ENCODE results near the gene PRKAR2B.

- TF ChIP-seq CTCF (conservative IDR thresholded peaks at IDR 0.05; ENCODE audit: low read depth, low read length) (0 out of 2 replicates have a peak, but pooled peaks have one; percentile 14), POLR2A (IDR thresholded peaks at IDR 0.05; ENCODE audit: low read depth, low read length) (no peak), RAD21 (IDR thresholded peaks at IDR 0.05; ENCODE audit: low read length) (no peak), MXI1 (IDR thresholded peaks at IDR 0.05; ENCODE audit: borderline replicate concordance, low read depth, low read length) (peak; percentile 42; the same call in 1 of the 2 replicates), CHD1 (IDR thresholded peaks at IDR 0.05; ENCODE audit: low read depth, low read length) (no peak), BHLHE40 (IDR thresholded peaks at IDR 0.05; ENCODE audit: low read depth, low read length) (peak; percentile 14; the same call in 1 of the 2 replicates), ELK1 (IDR thresholded peaks at IDR 0.05; ENCODE audit: borderline replicate concordance, low read depth, low read length) (no peak), MAFK (IDR thresholded peaks at IDR 0.05; ENCODE audit: low read depth, low read length) (no peak), FOS (IDR thresholded peaks at IDR 0.05; ENCODE audit: low read depth, low read length) (no peak)
Measured at GRCh38 chr7:107044347-107045194, at the start of gene PRKAR2B.

Measured in IMR-90 (cell line).